NOMO-1 (cell line): Measurements from ENCODE around the gene COL13A1.

Source experiments
- DNase-seq, 2 experiments: peaks; one replicate each; lab custom pipeline; 2025; ENCODE audit not compliant: unreplicated experiment in 2 of 2; lab: John Stamatoyannopoulos, UW

COL13A1 gene

DNA sequence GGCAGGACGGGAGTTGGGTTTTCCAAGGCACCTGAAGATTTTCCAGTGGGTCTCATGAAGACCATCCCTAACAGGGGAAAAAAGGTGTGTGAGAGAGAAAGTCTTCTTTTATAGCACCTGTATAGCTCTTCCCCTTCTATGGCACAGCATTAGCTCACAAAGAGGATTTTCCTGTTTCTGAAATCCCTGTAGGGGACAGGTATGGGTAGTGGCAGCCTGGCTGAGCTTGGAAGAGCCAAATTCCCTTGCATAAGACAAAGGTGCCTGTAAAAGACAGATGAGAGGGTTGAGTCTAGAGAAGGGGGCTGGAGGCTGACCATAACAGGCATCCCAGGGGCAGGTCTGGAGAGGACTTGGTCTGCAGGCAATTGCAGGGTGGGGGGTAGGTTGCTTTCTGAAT is 63.7 kb downstream of the COL13A1 start:
- DNase-seq = no peak

DNA sequence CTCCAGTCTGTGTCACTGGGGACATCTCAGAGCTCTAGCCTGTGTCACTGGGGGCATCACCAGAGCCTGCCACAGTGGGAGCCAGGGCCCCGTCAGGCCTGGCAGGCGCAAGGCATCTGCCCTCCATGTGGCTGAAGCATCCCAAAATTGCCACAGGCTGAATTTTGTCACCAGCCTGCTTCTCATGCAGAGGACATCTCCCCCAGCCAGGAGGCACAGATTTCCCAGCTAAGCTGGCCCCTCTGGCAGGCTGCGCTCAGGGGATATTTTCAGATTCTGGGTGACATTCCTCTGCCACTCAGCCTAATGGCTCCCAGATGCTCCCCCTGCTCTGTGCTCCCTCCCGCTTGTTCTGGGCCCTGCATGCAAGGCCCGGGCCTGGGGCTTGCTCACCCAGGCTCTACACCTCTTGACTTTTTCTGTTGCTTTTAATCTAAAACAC is 64.6 kb downstream of the COL13A1 start:
- no peak for DNase-seq

DNA sequence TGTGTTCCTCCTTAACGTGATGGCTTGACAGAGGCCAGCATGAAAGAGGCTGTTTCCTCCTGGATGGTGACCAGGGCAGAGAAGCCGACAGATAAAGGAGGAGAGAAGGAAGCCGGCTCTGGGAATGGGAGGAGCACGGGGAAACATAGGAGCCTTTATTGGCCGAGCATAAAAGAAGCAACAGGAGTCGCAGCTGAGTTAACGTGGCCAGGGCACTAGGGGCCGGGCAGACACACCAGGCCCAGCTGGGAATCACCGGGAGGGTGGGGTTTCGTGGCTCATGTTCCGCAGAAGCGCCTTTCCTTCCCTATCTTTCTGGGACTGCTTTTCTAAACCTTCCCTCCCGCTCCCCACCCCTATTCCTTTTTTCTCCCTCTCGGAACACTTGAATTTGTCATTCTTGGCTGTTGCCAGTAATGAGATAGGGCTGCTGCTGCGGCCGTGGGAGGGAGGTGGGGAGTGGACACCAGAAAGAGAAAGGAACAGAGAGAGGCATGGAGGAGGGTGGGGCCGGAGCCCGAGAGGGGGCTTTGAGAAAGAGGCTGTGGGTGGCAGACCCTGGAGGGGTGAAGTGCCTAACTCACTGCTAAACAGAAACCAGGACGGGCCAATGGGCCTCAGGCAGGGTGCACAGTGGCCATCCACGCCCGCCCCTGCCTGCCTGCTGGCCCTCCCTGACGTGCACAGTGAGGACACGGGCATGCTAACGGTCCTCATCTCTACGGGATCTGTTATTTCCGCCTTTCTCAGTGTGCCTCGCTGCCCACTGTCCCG is 65.2 kb downstream of the COL13A1 start:
- no peak for DNase-seq

GRCh38 chr10:69867699-69868558 is 66.2 kb downstream of the COL13A1 start:
- no peak for DNase-seq

DNA sequence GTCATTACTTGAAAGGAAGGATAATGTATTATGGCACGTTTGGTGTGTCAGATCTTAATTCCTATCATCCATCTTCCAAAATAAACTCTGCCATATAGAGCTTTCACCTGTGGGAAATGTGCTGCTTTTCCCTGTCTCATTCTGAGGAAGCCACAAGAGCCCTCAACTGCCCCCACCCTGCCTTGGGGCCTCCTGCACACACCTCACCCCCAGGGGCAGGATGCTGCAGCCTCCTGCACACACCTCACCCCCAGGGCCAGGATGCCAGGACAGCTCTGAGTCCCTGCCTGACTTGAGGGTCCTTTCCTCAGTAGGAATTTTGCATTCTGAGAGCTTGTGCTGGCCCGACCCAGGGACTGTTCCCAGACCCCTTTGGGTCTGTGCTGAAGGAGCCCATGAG is 67.1 kb downstream of the COL13A1 start:
- DNase-seq = no peak

- DNase-seq = no peak
Measured at GRCh38 chr10:69869291-69869961, 67.7 kb downstream of the COL13A1 start.

DNA sequence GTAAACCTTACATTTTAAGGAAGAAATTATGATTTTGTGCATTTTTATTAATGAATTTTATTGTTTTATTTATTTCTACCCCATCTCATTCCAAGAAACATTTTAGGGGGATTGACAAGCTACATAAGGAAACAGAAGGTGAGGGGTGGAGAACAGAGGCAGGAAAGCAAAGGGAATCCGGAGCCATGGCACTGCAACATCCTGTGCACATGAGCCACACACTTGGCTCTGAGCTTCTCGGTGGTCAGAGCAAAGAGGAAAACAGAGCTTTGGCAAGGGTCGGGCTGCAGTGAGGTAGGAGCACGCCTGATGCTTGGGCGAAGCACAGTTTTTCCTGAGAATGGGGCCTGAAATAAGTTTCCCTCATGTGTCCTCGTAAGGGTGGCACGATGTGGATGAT is 68.9 kb downstream of the COL13A1 start:
- DNase-seq = no peak

GRCh38 chr10:69871074-69871473 is 69.4 kb downstream of the COL13A1 start:
- DNase-seq = no peak

DNA sequence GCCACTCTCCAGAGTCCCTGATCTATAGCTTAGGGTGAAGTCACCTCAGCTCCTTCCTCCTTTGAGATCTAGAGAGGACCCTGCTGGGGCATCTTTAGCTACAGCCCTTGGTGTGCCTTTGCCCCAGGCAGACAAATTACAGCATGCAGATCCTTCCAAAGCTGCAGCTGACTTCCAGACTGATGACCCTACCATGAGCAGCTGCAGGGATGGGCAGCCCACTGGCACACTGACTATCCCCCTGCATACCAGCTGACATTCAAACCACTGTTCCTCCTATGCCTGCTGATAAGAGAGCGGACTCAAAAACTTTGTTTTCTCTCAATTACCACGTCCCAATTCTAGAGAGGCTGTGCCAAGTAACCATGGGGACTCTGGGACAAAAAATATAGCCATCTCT is 70.6 kb downstream of the COL13A1 start:
- no peak for DNase-seq

- DNase-seq = no peak
Measured at GRCh38 chr10:69873135-69873639, 71.5 kb downstream of the COL13A1 start.

GRCh38 chr10:69874449-69874848 is 72.7 kb downstream of the COL13A1 start:
- no peak for DNase-seq

DNA sequence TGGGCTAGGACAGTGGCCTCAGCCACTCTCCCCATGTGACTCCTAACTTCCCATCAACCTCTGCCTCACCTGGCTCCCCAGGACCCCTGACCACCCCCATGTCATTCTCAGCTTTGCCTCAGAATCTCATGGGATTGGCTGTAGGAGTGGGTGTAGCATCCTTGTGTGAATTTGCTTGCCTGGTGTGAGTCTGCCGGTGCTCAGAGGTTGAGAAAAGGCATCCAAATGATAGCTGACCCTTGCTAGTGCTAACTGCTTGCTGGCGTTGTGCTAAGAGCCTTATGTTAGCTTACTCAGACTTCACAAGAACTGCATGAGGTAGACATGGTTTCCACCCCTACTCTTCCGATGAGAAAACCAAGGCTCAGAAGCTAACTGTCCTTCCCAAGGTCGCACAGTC is 74.2 kb downstream of the COL13A1 start:
- no peak for DNase-seq

DNA sequence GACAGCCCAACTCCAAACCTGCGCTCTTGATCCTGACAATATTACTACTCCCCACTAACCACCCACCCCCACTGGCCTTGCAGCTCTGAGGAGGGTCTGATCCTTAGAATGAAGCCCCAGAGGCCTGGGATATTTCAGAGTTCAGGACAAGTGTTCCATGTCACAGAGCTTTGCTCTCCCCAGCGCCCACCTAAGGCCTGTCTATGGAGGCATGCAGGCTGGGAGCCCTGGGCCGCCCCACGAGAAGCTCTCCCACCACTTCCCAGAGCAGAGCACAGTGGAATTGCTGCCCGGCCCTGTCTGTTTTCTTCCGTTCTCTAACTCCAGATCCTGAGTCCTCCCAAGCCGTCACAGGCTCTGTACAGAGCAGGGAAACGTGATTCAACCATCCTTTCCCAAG is 74.6 kb downstream of the COL13A1 start:
- no peak for DNase-seq

DNA sequence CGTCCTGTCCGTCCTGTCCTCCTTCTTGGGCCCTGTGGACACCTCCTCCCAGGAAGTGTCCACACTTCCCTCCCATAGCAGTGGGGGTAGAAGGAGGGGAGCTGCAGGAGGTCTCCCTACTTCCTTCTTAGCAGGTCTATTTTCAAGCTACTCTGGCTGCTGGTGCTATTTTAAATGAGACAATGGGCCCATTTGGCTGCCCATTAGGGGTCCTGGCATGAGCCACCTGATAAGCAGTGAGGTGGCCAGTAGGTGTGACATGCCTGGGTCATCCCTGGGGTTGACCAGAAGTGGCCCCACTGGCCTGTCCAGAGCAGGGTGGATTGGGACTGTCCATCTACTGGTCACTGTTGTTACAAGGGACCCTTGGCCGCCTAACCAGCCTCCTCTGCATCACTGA is 75.2 kb downstream of the COL13A1 start:
- no peak for DNase-seq

- no peak for DNase-seq
Measured at GRCh38 chr10:69878038-69878437, 76.3 kb downstream of the COL13A1 start.

DNA sequence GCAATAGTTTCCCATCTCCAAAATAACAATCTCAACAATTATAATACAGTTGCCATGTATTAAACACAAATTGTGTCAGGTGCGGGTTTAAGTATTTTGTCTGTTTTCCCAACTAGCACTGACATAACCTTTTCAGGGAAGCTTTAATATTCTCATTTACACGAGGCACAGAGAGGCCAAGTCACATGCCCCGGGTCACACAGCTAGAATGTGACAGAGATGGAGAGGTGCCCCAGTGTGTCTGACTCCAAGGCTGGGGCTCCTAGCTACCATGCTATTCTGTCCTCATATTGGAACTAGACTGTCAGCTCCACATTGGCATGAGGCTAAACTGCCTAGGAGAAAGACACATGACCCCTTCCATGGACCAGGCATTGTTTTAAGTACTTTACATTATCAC is 77.2 kb downstream of the COL13A1 start:
- DNase-seq = no peak

GRCh38 chr10:69879634-69880257 is 78.0 kb downstream of the COL13A1 start:
- DNase-seq = no peak

DNA sequence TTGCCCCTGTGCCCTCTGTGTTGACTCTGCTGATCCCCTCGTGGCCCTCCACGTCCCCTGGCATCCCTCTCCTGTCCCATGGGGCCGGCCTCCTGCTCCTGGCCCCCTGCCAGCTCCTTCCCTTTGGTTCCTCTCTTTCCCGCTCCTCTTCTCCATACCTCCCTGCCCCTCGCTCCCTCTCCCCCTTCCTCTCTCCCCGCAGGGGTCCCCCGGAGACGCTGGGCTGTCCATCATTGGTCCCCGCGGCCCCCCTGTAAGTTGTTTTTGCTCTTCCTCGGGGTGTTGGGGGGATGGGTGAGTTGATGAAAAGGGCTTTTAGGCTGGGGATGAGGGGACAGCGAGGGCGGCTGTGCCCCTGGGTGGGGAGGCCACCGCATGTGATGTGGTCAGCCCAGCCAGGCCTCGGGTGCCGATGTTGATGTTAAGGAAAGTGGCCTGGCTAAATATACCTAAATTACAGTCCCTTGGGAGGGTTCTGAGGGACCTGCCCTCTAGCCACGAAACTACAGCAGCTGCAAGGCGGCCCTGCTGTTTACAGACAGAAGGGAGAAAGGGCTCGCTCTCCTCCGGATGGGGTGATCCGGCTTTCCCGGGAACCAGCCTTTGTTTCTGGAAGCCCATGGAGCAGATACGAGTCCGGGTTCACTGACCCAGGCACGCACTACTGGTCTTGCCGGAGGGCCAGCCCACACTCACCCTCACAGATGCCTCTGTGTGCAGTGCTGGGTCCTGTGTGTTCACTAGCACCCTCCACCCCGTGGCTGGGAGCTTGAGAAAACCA is 78.8 kb downstream of the COL13A1 start:
- DNase-seq = no peak

DNA sequence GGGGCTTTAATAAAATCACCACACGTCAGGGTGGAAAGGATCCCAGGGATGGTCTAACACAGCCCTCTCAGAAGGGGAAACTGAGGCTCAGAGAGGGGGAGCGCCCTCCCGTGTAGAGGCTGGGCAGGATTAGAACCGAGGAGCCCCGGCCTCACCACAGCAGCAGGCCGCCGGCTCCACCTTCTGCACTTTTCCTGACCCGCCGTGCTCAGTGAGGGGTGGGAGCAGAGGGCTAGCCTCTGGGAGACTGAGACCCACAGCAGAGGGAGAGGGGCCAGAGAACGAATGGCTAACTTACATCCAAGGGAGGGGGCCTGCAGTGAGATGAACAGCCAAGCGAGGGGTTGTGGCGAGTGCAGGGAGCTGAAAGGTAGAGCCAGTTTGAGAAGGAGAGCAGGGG is 79.5 kb downstream of the COL13A1 start:
- no peak for DNase-seq
